Suprapubic skin (tissue), 4 donors: Measurements from ENCODE around the gene FOXL3.

ENCODE experiments used
- EP300 ChIP-seq: sonication (generic); formaldehyde crosslinking; IDR thresholded peaks from one replicate; pipeline ENCODE4 v1.6.1; 2017; ENCODE audit warnings: antibody characterized with exemption
- POLR2A ChIP-seq, 2 donors: fragments of 450-650 bp; IDR thresholded peaks; one replicate each; pipeline ENCODE4 v1.6.1; 2017; ENCODE audit warnings: antibody characterized with exemption in 2 of 2, mild to moderate bottlenecking in 2 of 2, moderate library complexity in 2 of 2
- POLR2AphosphoS5 ChIP-seq, 3 donors: sonication (generic); formaldehyde crosslinking; IDR thresholded peaks; one replicate each; pipeline ENCODE4 v1.6.1; 2017; ENCODE audit warnings: antibody characterized with exemption in 3 of 3
- TF ChIP-seq, protein P1 (sequence below), 2 donors: fragments of 200-600 bp in 1 of 2; fragments of 450-650 bp in 1 of 2; sonication (generic) in 1 of 2; IDR thresholded peaks; one replicate each; pipeline ENCODE4 v1.5.1; 2016 to 2019; ENCODE audit warnings: antibody characterized with exemption in 2 of 2, mild to moderate bottlenecking in 1 of 2, moderate library complexity in 1 of 2

DNA sequence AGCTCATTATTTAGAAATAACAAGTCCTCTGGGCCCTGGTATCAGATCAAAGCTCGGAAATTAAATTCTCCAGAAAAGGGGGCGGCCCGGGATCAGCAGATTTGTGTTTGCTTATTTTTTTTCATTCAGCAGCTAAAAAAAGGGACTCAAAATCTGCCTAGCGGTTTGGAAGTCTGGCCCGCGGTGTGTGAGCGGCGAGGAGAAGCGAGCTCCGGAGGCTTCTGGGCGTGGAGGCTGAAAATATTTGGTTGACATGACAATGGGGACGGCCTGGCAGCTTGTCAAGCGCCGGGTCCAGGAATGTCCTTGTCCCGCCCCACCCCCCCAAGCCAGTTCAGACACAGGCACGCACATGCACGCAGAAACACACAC, 43.4 kb downstream of the FOXL3 start:
- TF ChIP-seq, protein P1, sequence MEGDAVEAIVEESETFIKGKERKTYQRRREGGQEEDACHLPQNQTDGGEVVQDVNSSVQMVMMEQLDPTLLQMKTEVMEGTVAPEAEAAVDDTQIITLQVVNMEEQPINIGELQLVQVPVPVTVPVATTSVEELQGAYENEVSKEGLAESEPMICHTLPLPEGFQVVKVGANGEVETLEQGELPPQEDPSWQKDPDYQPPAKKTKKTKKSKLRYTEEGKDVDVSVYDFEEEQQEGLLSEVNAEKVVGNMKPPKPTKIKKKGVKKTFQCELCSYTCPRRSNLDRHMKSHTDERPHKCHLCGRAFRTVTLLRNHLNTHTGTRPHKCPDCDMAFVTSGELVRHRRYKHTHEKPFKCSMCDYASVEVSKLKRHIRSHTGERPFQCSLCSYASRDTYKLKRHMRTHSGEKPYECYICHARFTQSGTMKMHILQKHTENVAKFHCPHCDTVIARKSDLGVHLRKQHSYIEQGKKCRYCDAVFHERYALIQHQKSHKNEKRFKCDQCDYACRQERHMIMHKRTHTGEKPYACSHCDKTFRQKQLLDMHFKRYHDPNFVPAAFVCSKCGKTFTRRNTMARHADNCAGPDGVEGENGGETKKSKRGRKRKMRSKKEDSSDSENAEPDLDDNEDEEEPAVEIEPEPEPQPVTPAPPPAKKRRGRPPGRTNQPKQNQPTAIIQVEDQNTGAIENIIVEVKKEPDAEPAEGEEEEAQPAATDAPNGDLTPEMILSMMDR (IDR thresholded peaks at IDR 0.05), result no peak
- TF ChIP-seq POLR2A (IDR thresholded peaks at IDR 0.05) (no peak), POLR2AphosphoS5 (IDR thresholded peaks at IDR 0.05) (no peak), EP300 (no peak)
